Subcutaneous abdominal adipose tissue (tissue), 5 donors: Measurements from ENCODE around the gene ELMO2.

ENCODE experiments used
- H3K27ac ChIP-seq: one replicate; pipeline ENCODE4 v1.7.0; 2013; ENCODE audit warnings: low read depth, mild to moderate bottlenecking, inconsistent platforms, low read length, moderate library complexity
- H3K27me3 ChIP-seq, 5 donors: one replicate each; pipeline ENCODE4 v1.7.0; 2013; ENCODE audit warnings: low read length in 5 of 5, inconsistent platforms in 1 of 5; ENCODE audit not compliant: control insufficient read depth in 5 of 5, insufficient read depth in 4 of 5
- H3K36me3 ChIP-seq, 5 donors: one replicate each; pipeline ENCODE4 v1.7.0; 2013; ENCODE audit warnings: low read length in 5 of 5; ENCODE audit not compliant: control insufficient read depth in 5 of 5, insufficient read depth in 5 of 5
- H3K4me1 ChIP-seq, 5 donors: one replicate each; pipeline ENCODE4 v1.7.0; 2013; ENCODE audit warnings: low read length in 5 of 5, mild to moderate bottlenecking in 3 of 5, moderate library complexity in 1 of 5; ENCODE audit not compliant: control insufficient read depth in 5 of 5, insufficient read depth in 5 of 5
- H3K4me3 ChIP-seq, 5 donors: one replicate each; pipeline ENCODE4 v1.7.0; 2013; ENCODE audit warnings: low read length in 5 of 5, low read depth in 1 of 5
- H3K9ac ChIP-seq, 5 donors: one replicate each; pipeline ENCODE4 v1.7.0; 2013; ENCODE audit warnings: low read length in 5 of 5, mild to moderate bottlenecking in 4 of 5, moderate library complexity in 3 of 5
- H3K9me3 ChIP-seq, 5 donors: one replicate each; pipeline ENCODE4 v1.7.0; 2013; ENCODE audit warnings: low read length in 5 of 5; ENCODE audit not compliant: control insufficient read depth in 5 of 5
- donor health status: healthy.
- donor health status: healthy.
- donor health status: healthy.
- donor health status: healthy.
- donor health status: healthy.

Gene ELMO2

GRCh38 chr20:46316984-46317684, 89.3 kb downstream of the ELMO2 start:
- no peak overlapping the region for H3K9ac ChIP-seq
- no peak overlapping the region for H3K4me3 ChIP-seq
- H3K27ac ChIP-seq, result no peak overlapping the region
- H3K4me1 ChIP-seq, result peaks cover 0 to 8% (median 7%) of the 10 kb centered on the region in 5 donors
- peaks cover 44 to 62% (median 58%) of the 10 kb centered on the region in 5 donors for H3K27me3 ChIP-seq
- no peaks in the 10 kb centered on the region for H3K9me3 ChIP-seq
- H3K36me3 ChIP-seq, result no peaks in the 10 kb centered on the region
